ENCODE results near the gene CST7.
"Not testable (repeated sequence)": the region's sequence is repeated elsewhere in the genome, so short reads cannot be mapped to it uniquely, and the experiment has no call there.

CST7 gene

GRCh38 chr20:24999568-24999967 lies 50.5 kb downstream of the CST7 start:
- DNase-seq (ENCODE audit: low read depth in 4 of 4, low spot score in 1 of 4): no peak

DNA sequence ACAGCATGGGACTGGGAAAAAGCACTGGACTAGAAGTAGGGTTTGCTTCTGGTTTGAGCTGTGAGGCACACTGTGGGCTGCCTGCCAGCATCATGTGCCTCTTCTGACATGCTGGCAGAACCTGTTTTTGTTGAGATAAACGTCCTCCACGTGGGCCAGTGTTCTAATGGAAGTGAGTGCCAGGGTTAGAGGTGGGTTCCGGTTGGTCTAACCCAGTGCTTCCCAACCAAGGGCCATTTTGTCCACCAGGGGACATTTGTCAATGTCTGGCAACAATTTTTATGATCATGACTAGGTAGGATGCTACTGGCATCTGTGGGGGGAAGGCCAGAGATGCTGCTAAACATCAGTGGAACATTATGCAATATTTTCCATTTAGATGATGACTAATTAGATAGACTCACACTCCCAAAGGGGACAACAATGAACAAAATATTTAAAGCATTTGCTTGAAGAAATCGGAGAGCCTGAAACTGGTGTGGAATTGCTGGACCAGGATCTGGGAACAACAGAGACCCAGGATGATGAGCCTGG lies 51.3 kb downstream of the CST7 start:
- DNase-seq (ENCODE audit: low read depth in 4 of 4, low spot score in 1 of 4): no peak

- not testable (repeated sequence) for DNase-seq (ENCODE audit: low read depth in 4 of 4, low spot score in 1 of 4)
These were observed 52.3 kb downstream of the CST7 start for GRCh38 chr20:25001323-25001722.

GRCh38 chr20:25003002-25003401 lies 53.9 kb downstream of the CST7 start:
- no peak for DNase-seq (ENCODE audit: low read depth in 4 of 4, low spot score in 1 of 4)

DNA sequence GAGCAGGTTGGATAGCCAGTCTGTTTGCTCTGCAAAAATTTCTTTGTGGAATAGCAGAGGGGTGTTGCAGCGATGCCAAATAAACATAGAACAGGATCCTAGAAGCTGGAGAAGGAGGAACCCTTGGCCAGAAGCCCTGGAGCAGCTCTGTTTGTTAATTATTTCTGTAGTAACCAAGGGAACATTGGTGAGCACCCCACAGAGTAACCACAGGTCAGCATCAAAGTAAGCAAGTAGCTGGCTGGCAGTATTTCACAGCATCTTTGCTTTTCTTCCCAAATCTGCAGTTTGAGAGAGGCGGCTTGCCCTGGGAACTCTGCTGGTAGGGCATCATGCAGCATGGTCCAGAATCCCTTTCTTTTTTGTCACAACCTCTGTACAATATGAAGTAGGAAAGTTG lies 56.2 kb downstream of the CST7 start:
- DNase-seq (ENCODE audit: low read depth in 4 of 4, low spot score in 1 of 4): no peak

DNA sequence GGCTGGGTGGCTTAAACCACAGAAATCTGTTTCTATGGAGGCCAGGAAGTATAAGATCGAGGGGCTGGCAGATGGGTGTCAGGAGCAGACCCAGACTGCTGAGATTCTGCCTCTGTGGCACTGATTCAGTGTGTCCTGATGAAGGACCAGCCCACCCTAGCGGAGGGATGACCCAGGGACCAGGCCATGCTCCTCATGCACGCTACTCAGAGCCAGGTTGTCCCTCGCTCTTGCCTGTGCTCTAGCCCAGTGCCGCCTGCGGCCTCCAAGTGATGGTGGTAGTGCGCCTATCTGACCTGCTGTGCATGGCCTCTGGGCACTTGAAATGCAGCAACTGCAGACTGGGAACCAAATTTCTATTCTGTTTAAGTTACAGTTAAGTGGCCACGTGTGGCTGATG lies 56.6 kb downstream of the CST7 start:
- no peak for DNase-seq (ENCODE audit: low read depth in 4 of 4, low spot score in 1 of 4)

- no peak for DNase-seq (ENCODE audit: low read depth in 4 of 4, low spot score in 1 of 4)
These were observed 57.5 kb downstream of the CST7 start for GRCh38 chr20:25006431-25007167.

DNA sequence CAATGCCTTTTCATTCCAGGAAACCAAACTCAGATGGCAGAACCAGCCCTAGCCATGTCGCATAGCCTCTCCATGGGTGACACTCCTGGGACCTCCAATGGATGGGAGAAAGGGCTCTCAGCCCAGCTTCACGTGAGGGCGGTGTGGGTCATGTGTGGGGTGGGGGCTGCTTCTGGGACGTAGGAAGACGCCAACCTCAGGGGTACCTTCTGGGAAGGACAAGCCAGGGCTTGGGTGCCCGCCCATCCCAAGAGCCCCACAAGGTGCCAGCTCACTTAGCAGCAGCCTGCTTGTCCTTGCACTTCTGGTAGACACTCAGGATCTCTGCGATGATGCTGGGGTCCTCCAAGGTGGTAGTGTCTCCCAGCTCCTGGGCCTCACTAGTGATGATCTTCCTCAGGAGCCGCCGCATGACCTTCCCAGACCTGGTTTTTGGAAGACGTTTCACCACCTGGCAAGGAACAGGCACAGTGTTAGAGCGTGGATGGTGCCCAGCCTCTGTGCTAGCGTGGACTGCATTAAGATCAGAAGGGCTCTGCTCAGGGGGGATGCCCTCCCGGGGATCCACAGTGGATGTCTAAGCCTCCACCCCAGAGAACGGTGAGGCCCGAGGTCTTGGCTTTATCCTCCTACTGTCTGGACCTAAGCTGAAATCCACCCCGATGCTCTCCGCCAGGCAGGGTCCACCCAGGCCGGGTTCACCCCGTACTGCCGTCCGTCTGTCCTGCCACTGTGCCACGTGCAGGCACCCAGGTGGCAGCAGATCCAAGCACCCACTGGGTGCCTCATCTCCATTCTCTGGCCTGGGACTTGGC lies 58.6 kb downstream of the CST7 start:
- DNase-seq (ENCODE audit: low read depth in 4 of 4, low spot score in 1 of 4): no peak

DNA sequence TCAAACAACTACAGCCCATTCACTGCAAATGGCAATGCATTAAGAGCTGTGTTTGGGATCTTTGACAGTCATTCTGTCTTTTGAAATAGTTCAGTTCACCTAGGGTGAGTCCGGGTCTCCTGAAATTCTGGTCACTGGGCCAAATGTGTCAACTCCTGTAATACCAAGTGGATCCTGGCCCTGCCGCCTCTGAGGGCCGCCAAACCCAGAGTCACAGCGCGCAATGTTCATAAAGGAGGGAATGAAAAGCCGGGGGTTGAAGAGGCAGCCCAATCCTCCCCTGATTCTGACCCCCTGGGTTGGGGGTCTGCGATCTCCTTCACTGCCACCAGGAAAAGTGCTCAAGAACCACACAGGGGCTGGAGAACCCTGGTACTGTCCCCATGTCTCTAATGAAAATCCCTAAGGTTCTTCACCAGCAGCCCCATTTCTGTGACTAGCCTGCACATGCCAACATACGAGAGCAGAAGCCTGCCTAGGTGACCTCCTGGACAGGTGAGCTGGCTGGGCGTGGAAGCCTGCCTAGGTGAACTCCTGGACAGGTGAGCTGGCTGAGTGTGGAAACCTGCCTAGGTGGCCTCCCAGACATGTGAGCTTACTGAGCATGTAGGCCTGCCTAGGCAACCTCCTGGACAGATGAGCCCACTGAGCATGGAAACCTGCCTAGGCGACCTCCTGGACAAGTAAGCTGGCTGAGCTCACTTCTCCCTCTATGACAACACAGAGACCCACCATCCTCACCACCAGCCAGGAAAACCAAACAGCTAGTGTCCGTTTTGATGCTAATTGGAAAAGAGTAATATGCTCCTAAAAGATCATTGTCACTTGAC lies 59.5 kb downstream of the CST7 start:
- DNase-seq (ENCODE audit: low read depth in 4 of 4, low spot score in 1 of 4): no peak

All from stimulated activated CD4-positive, alpha-beta T cell treated with anti-CD3 and anti-CD28 coated beads, Interleukin-1b, Interleukin-23, amount 100 ng/mL, for 24 hours (primary cell).